IMR-90 (cell line): Measurements from ENCODE around the gene FADS6.

Source experiments
- CEBPB ChIP-seq: IDR thresholded peaks from 2 replicates; pipeline ENCODE4 v1.6.1; 2012; ENCODE audit warnings: low read depth, low read length, improper control_type of control experiment
- POLR2A ChIP-seq: IDR thresholded peaks from 2 replicates; pipeline ENCODE4 v1.6.1; 2012; ENCODE audit warnings: mild to moderate bottlenecking, low read depth, low read length
- RFX5 ChIP-seq: IDR thresholded peaks from 2 replicates; pipeline ENCODE4 v1.8.0; 2012; ENCODE audit warnings: low read depth, mild to moderate bottlenecking, low read length, moderate library complexity
- TF ChIP-seq, protein P1 (sequence below): conservative IDR thresholded peaks from 2 replicates; pipeline ENCODE4 v1.5.1; 2012; ENCODE audit warnings: mild to moderate bottlenecking, low read depth, low read length, improper control_type of control experiment
- TF ChIP-seq, protein P2 (sequence below): fragments of 150-350 bp; IDR thresholded peaks from 2 replicates; pipeline ENCODE4 v1.6.1; 2016; ENCODE audit warnings: low read depth, mild to moderate bottlenecking, low read length, moderate library complexity, borderline replicate concordance

DNA sequence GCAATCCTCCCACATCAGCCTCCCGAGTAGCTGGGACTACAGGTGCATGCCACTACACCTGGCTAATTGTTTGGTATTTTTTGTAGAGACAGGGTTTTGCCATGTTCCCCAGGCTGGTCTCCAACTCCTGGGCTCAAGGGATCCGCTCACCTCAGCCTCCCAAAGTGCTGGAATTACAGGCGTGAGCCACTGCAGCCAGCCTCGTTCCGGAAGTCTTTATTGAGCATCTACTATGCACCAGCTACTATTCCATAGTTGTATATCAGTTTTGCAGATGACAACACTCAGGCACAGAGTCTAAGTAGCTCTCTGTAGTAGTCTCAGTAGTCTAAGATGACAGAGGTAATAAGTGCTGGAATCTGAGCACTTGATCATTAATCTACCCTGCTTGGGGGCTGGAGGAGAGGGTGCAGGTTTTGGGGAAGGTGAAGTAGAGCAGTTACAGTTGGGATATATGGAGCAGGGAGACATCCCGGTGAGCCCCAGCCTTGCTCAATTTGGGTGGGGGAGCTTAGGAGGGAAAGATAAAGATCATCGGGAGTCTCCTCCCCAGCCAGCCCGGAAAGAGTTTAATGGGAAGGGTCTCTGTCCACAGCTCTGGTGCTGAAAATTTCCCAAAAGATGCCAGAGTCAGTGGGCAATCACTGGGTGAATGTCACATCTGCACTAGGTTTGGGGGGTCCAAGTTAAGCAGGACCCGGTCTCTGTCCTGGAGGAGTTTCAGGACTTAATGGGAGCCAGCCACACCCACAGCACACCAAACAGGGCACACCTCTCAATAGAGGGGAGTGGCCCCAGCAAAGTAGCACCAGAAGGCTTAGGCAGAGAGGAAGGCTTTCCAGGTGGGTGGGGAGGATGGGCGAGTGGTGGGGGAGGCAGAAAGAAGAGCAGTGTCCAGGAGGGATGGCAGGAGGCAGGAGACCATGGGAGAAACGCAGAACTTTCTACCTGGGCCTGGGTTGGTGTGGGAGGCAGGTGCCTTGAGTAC, 43.9 kb upstream of the FADS6 start:
- TF ChIP-seq, protein P1, sequence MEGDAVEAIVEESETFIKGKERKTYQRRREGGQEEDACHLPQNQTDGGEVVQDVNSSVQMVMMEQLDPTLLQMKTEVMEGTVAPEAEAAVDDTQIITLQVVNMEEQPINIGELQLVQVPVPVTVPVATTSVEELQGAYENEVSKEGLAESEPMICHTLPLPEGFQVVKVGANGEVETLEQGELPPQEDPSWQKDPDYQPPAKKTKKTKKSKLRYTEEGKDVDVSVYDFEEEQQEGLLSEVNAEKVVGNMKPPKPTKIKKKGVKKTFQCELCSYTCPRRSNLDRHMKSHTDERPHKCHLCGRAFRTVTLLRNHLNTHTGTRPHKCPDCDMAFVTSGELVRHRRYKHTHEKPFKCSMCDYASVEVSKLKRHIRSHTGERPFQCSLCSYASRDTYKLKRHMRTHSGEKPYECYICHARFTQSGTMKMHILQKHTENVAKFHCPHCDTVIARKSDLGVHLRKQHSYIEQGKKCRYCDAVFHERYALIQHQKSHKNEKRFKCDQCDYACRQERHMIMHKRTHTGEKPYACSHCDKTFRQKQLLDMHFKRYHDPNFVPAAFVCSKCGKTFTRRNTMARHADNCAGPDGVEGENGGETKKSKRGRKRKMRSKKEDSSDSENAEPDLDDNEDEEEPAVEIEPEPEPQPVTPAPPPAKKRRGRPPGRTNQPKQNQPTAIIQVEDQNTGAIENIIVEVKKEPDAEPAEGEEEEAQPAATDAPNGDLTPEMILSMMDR: no peak
- no peak for TF ChIP-seq RFX5
- TF ChIP-seq POLR2A: no peak
- TF ChIP-seq CEBPB: no peak
- TF ChIP-seq, protein P2, sequence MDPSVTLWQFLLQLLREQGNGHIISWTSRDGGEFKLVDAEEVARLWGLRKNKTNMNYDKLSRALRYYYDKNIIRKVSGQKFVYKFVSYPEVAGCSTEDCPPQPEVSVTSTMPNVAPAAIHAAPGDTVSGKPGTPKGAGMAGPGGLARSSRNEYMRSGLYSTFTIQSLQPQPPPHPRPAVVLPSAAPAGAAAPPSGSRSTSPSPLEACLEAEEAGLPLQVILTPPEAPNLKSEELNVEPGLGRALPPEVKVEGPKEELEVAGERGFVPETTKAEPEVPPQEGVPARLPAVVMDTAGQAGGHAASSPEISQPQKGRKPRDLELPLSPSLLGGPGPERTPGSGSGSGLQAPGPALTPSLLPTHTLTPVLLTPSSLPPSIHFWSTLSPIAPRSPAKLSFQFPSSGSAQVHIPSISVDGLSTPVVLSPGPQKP: no peak
